HepG2 (cell line): ENCODE results near the gene TARBP2. TPM values are rescaled to one million over a fixed set of nuclear protein-coding genes. Genes with fewer than 3 reads are reported as not detected.

Source experiments
- ATF7-NPFF ChIP-seq: sonication (generic); formaldehyde crosslinking; IDR thresholded peaks from 2 replicates; pipeline ENCODE4 v1.8.1; 2023; ENCODE audit warnings: mild to moderate bottlenecking, low read depth, missing genetic modification reagents, moderate library complexity
- CREM ChIP-seq, 2 experiments: sonication (generic) in 1 of 2; formaldehyde crosslinking in 1 of 2; IDR thresholded peaks; 2 replicates each; pipeline versions ENCODE4 v1.4.0 to v1.6.1; 2016 to 2020; ENCODE audit warnings: antibody characterized with exemption in 1 of 2, mild to moderate bottlenecking in 1 of 2, missing genetic modification reagents in 1 of 2
- CTCF ChIP-seq: sonication (generic); formaldehyde crosslinking; IDR thresholded peaks from 2 replicates; pipeline ENCODE4 v1.5.0; 2020; ENCODE audit warnings: mild to moderate bottlenecking, missing genetic modification reagents, moderate library complexity
- E2F1 ChIP-seq: sonication (generic); formaldehyde crosslinking; IDR thresholded peaks from 2 replicates; pipeline ENCODE4 v1.5.0; 2020; ENCODE audit warnings: missing genetic modification reagents
- KDM5B ChIP-seq: sonication (generic); formaldehyde crosslinking; IDR thresholded peaks from 2 replicates; pipeline ENCODE4 v1.4.0; 2020; ENCODE audit warnings: missing genetic modification reagents, mild to moderate bottlenecking, borderline replicate concordance
- MTA1 ChIP-seq: sonication (generic); formaldehyde crosslinking; IDR thresholded peaks from 2 replicates; pipeline ENCODE4 v1.4.0; 2020; ENCODE audit warnings: missing genetic modification reagents, mild to moderate bottlenecking, borderline replicate concordance
- MTF1 ChIP-seq: sonication (generic); formaldehyde crosslinking; IDR thresholded peaks from 2 replicates; pipeline ENCODE4 v1.5.0; 2020; ENCODE audit warnings: missing genetic modification reagents
- NFYB ChIP-seq: sonication (generic); formaldehyde crosslinking; IDR thresholded peaks from 2 replicates; pipeline ENCODE4 v1.4.0; 2020; ENCODE audit warnings: missing genetic modification reagents
- NKX3-1 ChIP-seq: sonication (generic); formaldehyde crosslinking; IDR thresholded peaks from 2 replicates; pipeline ENCODE4 v1.5.0; 2020; ENCODE audit warnings: missing genetic modification reagents
- NR2C2 ChIP-seq: sonication (generic); formaldehyde crosslinking; IDR thresholded peaks from 2 replicates; pipeline ENCODE4 v1.4.0; 2020; ENCODE audit warnings: missing genetic modification reagents, mild to moderate bottlenecking, moderate library complexity, borderline replicate concordance
- SRY ChIP-seq: sonication (generic); formaldehyde crosslinking; IDR thresholded peaks from 2 replicates; pipeline ENCODE4 v1.8.0; 2022; ENCODE audit warnings: mild to moderate bottlenecking, missing genetic modification reagents
- ZBTB14 ChIP-seq: sonication (generic); formaldehyde crosslinking; IDR thresholded peaks from 2 replicates; pipeline ENCODE4 v1.4.0; 2020; ENCODE audit warnings: missing genetic modification reagents
- ZBTB34 ChIP-seq: sonication (generic); formaldehyde crosslinking; IDR thresholded peaks from 2 replicates; pipeline ENCODE4 v1.8.0; 2022; ENCODE audit warnings: mild to moderate bottlenecking, missing genetic modification reagents
- ZNF142 ChIP-seq: sonication (generic); formaldehyde crosslinking; IDR thresholded peaks from 2 replicates; pipeline ENCODE4 v1.4.0; 2020; ENCODE audit warnings: missing genetic modification reagents
- ZNF232 ChIP-seq: sonication (generic); formaldehyde crosslinking; IDR thresholded peaks from 2 replicates; pipeline ENCODE4 v1.4.0; 2020; ENCODE audit warnings: missing genetic modification reagents, borderline replicate concordance
- ZNF773 ChIP-seq: sonication (generic); formaldehyde crosslinking; IDR thresholded peaks from 2 replicates; pipeline ENCODE4 v1.4.0; 2020; ENCODE audit warnings: missing genetic modification reagents, borderline replicate concordance
- polyA plus RNA-seq, 8 experiments: library from polyadenylated mRNA; depleted of rRNA in 3 of 8; stranded (reverse) in 7 of 8; unstranded in 1 of 8; fragments of >200 nt; fragmentation: Illumina TruSeq in 4 of 8; extraction: Trizol in 4 of 8; gene quantifications; 2 replicates each; pipeline versions ENCODE4 v1.2.1 to v1.2.3, GENCODE V29; 2011 to 2016; ENCODE audit warnings: low read depth in 4 of 8, missing spikeins in 1 of 8, mixed read lengths in 1 of 8; ENCODE audit not compliant: insufficient read depth in 1 of 8
- total RNA-seq, 5 experiments: library from RNA; depleted of rRNA; stranded (reverse); fragments of >200 nt; fragmentation: Illumina TruSeq; extraction: Trizol; gene quantifications; 2 replicates each; pipeline ENCODE4 v1.2.3, GENCODE V29; 2016; ENCODE audit warnings: low read depth in 1 of 5

TARBP2 gene
- total and polyA plus RNA-seq, 2 of the 13 experiments (the other 11 are each of a cell fraction or from before 2014, with no cell fraction given), result 47.0 to 55.5 TPM

GRCh38 chr12:53500776-53501614, at the start of gene TARBP2 (continued):
- TF ChIP-seq NKX3-1 (peak; percentile 69; the same call in 1 of the 2 replicates), ZBTB14 (CRISPR knock-in tag) (no peak), MTF1 (CRISPR knock-in tag) (0 out of 2 replicates have a peak, but pooled peaks have one; percentile 51), CREM (IDR thresholded peaks at IDR 0.05) (peak; percentile 94), CREM (CRISPR knock-in tag; IDR thresholded peaks at IDR 0.05) (no peak), E2F1 (no peak), SRY (CRISPR knock-in tag) (peak; percentile 97), CTCF (CRISPR knock-in tag) (peak; percentile 11; the same call in 1 of the 2 replicates), MTA1 (CRISPR knock-in tag) (no peak), ZNF142 (CRISPR knock-in tag) (peak; percentile 86), NFYB (CRISPR knock-in tag) (peak; percentile 88), NR2C2 (CRISPR knock-in tag) (peak; percentile 93), ZBTB34 (CRISPR knock-in tag) (peak; percentile 70; the same call in 1 of the 2 replicates), ZNF232 (CRISPR knock-in tag) (peak; percentile 65), ATF7-NPFF (CRISPR knock-in tag) (peak; percentile 16; the same call in 1 of the 2 replicates), ZNF773 (CRISPR knock-in tag) (0 out of 2 replicates have a peak, but pooled peaks have one; percentile 25), KDM5B (CRISPR knock-in tag) (no peak; the same call in 1 of the 2 replicates)
